Stimulated activated CD8-positive, alpha-beta memory T cell treated with anti-CD3 and anti-CD28 coated beads, Interleukin-12 subunit alpha, Interleukin-12 subunit beta, amount 100 ng/mL, for 24 hours (primary cell): ENCODE measurements around the gene ZER1.
"Not testable (repeated sequence)": the region's sequence is repeated elsewhere in the genome, so short reads cannot be mapped to it uniquely, and the experiment has no call there.

Experiments used
- DNase-seq: peaks from one replicate; pipeline ENCODE4 v3.0.0-alpha.2; 2020; ENCODE audit errors: extremely low read depth

The ZER1 gene

DNA sequence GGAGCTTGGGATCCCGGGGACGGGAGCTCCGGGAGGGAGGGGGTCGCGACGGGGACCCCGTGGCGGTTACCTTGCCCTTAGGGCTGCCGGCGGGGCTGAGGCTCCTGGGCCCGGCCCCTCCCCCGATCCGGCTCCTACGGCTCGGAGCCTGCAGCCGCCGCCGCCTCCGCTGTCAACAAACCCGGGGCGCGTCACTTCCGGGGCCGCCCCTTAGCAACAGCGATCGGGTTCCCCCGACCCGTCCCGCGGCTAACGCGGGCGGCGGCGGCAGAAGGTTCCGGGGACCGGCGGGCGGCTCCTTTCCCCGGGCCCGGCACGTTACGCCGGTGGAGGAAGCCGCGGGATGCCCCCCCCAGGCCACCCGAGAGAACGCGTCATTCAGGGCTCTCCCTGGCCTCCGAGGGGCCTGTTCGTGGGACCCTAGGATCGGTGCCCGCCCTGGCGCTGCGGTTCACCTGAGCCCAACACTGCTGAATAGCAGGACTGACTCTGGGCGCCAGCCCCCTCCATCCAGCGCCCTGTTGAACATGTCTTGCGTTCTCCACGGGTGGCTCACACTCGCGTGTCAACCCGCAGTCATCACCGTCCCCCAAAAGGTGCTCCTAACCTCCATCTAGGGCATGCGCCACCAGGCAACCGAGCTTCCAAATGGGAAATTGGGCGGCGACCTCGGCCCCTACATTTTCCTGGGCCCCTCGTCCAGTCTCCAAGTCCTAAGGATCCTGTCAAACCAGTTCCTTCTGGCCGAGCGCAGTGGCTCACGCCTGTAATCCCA lies at the start of gene ZER1:
TSS of gene ZER1 (minus strand) at position 183 of the 775 bp plus-strand sequence. CDS start 16,362 bp downstream, outside the sequence.
- DNase-seq: peak; percentile 87

DNA sequence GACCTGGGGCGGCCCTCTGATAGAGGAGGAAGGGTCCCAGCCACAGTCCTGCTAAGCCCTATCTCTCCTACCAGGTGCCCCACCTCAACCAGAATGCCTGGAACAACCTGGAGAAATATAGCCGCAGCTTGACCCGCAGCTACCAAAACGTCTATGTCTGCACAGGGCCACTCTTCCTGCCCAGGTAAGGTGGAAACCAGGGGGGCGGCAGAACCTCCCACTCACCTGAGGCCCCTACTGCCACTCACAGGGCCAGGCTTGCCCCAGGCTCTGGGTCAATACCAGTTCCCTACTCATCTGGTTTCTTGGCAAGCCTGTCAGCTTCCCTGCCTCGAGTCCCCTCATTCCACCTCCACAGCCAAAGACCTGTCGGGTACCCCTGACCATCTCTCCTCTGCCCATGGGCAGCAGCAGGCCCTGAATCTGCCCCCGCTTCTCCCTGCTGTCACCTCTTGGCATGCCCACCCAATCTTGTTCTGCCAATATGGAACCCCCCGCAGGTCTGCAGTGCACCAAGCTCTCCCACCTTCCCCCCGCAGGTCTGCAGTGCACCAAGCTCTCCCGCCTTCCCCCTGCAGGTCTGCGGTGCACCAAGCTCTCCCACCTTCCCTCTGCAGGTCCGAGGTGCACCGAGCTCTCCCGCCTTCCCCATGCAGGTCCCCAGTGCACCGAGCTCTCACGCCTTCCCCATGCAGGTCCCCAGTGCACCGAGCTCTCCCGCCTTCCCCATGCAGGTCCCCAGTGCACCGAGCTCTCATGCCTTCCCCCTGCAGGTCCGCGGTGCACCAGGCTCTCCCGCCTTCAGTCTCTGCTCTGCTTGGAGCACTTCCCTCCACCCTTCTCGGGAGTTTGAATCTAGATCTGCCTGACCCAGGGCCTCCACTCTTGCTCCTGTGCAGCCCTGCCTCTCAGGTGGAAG lies 49.2 kb upstream of the ZER1 start:
- DNase-seq: no peak

DNA sequence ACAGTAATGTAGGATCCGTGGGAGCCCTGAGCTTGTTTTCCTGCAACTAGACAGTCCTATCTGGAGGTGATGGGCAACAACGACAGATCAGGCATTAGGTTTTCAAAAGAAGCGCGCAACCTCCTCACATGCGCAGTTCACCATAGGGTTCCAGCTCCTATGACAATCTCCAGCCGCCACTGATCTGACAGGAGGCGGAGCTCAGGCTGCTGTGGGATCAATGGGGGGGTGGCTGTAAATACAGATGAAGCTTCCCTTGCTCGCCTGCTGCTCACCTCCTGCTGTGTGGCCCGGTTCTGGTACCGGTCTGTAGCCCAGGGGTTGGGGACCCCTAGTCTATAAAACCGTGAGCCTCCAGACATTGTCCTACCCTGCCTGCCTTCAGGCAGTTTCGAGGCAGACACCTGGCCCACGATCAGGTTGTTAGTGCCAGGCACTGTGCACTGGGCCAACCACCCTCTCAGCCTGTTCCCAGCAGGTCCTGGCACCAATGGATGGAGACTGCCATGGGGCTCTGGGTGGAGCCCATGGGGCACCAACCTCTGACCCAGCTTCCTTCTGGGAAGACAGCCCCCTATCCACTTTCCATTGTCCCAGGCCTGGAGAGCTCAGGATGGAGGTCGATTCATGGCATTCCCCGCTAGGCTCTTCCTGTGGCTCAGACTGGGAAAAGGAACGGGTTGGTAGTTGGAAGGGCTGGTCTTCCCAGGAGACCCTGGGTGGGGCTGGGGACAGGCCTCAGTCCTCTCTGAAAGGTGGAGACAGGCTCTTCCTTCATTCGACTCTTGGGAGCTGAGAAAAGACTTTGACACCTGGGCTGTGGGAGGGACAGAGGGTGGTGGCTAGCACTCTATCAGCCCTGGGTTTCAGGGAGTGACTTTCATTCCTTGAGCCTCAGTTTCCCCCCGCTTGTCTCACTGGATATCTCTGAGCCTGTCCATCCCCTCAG lies 48.3 kb upstream of the ZER1 start:
- no peak for DNase-seq

- no peak for DNase-seq
Measured at GRCh38 chr9:128818839-128819715, 47.4 kb upstream of the ZER1 start.

DNA sequence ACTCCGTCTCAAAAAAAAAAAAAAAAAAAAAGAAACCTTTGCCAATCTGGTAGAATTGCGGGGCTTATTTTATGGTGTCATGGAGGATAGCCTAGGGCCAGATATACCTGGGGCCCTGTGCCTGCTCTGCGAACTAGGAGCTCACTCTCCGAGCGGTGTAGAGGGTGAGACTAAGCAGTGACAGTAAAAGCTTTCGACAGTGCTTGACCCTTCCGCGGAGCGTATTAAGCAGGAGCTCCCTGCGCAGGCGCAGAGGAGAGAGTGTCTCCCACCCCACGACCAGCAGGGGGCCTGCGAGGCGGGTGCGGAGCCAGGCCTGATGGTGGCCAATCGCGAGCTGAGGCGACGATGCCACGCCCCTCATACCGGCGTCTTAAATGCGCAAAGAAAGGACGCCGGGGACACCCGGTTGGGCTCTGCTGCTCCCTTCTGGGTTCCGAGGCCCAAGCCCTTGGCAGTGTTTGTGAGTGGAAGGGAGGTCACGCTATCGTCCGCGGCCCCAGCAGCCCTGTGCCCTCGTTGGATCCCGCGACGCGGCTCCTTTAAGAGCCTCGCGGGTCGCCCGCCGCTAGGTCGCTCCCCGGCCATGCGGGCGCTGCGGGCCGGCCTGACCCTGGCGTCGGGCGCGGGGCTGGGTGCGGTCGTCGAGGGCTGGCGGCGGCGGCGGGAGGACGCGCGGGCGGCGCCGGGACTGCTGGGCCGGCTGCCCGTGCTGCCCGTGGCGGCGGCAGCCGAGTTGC lies 46.5 kb upstream of the ZER1 start, which contains the start of gene ENDOG:
TSS of gene ENDOG (plus strand) at position 402 of the 740 bp plus-strand sequence. CDS start at position 587, 185 bp downstream.
- peak; percentile 93 for DNase-seq

DNA sequence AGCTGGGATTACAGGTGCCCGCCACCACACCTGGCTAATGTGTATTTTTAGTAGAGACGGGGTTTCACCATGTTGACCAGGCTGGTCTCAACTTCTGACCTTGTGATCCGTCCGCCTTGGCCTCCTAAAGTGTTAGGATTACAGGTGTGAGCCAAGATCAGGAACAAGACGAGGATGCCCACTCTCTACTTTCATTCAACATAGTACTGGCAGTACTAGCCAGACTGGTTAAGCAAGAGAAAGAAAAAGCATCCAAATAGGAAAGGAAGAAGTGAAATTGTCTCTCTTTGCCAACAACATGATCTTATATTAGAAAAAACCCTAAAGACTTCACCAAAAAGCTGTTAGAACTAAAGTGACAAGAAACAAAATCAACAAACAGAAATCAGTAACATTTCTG lies 39.1 kb upstream of the ZER1 start:
- no peak for DNase-seq

DNA sequence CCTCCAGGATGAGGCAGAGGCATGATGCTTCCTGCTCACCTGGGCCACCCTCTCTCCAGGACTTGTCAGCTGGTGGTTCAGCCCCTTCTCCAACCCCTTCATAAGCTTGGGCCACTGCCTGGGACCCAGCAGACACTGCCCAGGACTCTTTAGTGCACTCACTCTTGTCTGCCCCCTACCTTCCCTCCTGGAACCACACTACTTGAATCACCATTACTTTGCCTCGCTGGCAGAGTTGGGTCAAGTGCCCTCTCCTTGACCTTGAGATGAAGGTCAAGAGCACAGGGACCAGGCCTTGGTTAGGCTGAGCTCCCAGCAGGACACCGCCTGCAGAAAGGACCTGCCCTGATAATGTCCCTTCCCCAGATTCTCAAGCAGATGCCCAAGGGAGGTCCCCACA lies 38.1 kb upstream of the ZER1 start:
- no peak for DNase-seq

DNA sequence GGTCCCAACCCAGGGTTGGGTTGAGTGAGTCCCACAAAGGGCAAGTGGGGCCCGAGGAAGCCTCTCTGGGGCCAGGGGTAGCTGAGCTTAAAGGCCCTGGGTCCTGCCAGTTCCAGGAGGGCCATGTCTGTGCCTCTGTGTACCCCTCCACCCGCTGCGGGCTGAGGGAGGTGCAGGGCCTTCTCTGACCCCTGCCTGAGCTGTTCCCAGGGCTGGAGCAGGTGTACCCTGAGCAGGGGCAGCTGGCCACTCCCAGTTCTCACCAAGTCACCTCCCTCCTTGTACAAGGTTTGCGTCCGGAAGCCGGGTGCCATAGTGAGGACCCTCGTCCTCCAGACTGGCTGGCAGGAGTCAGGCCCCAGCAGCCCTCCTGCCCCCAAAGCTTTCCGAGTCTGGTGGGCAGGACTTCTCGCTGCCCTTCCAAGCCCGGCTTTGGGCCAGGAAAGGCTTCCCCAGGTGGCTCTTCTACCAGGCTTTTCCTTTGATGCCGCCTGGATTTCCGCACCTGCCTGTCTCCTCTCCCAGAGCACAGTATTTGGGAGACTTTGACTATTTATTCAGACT lies 37.4 kb upstream of the ZER1 start:
- DNase-seq: no peak

DNA sequence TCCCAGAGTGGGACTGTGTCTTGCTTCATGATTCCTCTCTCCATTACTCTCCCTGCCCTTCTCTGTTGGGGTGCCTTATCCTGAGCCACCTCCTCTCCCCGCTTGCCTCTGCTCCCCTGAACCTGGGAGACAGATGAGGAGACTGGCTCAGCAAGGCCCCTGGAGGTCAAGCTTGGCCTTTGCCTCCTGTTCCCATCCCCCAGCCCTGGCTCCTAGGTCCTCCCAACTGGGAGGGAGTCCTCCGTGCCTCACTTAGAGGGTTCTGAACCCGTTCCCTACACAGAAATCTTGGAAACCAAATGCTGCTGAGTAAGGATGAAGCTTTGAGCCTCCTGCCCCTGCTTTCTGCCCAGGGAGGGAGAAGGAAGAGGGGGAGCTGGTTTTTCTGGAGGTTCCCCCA lies 36.8 kb upstream of the ZER1 start:
- DNase-seq: no peak

- no peak for DNase-seq
Measured at GRCh38 chr9:128807827-128808226, 36.1 kb upstream of the ZER1 start.

GRCh38 chr9:128805661-128806060 lies 33.9 kb upstream of the ZER1 start:
- no peak for DNase-seq

DNA sequence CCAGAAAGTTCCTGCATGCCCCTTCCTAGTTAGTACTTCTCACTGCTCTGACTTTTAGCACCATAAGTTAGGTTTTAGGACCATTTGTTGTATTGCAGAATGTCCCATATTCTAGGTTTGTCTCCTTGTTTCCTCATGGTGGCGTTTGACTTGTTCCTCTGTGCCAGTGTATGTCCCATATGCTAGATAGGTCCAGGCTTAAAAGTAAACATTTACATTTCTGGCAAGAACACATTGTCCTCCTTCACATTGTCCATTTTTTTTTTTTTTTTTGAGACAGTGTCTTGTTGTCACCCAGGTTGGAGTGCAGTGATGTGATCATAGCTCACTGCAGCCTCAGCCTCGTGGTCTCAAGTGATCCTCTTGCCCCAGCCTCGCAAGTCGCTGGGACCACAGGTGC lies 30.8 kb upstream of the ZER1 start:
- DNase-seq: no peak

- DNase-seq: no peak
Measured at GRCh38 chr9:128800061-128800460, 28.3 kb upstream of the ZER1 start.

- DNase-seq: no peak
Measured at GRCh38 chr9:128798896-128799295, 27.2 kb upstream of the ZER1 start.

DNA sequence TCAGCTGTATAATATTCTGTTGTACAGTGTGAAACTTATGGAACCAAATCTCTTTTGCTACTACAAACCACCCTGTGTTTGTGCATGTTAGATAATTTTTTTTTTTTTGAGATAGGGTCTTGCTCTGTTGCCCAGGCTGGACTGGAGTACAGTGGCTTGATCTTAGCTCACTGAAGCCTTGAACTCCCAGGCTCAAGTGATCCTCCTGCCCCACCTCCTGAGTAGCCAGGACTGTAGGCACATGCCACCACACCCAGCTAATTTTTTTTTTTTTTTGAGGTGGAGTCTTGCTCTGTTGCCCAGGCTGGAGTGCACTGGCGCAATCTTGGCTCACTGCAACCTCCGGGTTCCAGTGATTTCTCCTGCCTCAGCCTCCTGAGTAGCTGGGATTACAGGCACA lies 23.2 kb upstream of the ZER1 start:
- DNase-seq: not testable (repeated sequence)

DNA sequence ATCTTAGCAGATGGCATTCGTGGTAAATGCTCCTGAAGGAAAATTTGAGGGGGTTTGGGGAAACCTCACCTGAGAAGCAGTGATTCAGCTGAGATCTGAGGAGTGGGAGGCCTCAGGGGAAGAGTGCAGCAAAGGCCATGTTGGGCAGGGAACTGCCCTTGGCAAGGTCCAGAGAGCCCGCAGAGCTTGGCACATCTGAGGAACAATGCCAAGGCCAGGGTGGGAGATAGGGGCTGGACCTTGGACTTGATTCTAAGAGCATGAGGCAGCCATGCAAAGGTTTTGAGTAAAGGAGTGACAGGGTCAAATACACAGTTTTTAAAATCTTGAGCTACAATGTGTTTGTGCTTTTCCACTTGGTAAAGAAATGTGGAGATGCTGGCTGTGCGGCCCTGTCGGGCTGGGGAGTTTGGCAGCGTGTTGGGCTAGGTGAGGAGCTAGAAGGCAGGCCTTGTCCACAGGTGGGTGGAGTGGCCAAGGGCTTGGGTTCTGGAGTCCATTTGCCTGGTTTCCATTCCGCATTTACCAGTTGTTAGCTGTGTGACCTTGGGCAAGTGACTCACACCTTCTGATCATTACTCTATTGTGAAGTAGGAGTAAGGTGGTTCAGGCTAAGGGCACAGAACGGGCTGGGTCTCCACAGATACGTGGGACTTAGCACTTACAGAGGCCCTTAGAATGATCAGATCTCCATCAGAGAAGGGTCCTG lies 21.4 kb upstream of the ZER1 start:
- no peak for DNase-seq

DNA sequence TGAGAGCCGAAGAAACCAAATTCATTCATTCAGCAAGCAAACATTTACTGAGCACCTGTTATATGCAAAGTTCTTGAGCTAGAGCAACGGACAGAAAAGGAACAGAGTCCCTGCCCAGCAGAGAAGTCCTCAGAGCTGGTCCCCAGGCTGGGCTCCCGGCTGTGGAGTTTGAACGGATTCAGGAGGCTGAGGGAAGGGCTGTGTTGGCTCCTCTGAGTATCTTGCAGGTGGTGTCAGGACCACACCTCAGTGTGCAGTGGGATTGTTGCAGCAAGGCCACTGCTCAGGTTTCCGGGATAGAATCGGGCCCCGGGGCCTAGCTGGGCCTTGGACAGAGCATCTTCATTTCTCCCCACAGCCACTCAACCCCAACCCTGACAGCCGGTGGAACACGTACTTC lies 20.4 kb upstream of the ZER1 start:
- no peak for DNase-seq

GRCh38 chr9:128790536-128790935 lies 18.8 kb upstream of the ZER1 start:
- no peak for DNase-seq

- no peak for DNase-seq
Measured at GRCh38 chr9:128788445-128788844, 16.7 kb upstream of the ZER1 start.
